ENCODE results near the gene MED29.

GRCh38 chr19:39436350-39436716 lies 45.2 kb downstream of the MED29 start:
- TF ChIP-seq POLR2A (IDR thresholded peaks at IDR 0.05), result no peak
- no peak for TF ChIP-seq CTCF (IDR thresholded peaks at IDR 0.05)

Measured in tibial nerve (tissue), 3 donors.